H1 (cell line): ENCODE results near the gene GRIK1. TPM values are rescaled to one million over a fixed set of nuclear protein-coding genes. Genes with fewer than 3 reads are reported as not detected.

Experiments
- CTCF ChIA-PET: fragments of 300-600 bp; sonication (Branson Sonifier 250); formaldehyde crosslinking; loops from one replicate; lab custom pipeline; 2021; ENCODE audit not compliant: partially characterized antibody; lab: Charles Lee
- POLR2A ChIA-PET: fragments of 300-600 bp; sonication (Branson Sonifier 250); formaldehyde crosslinking; loops from one replicate; lab custom pipeline; 2021; ENCODE audit warnings: inconsistent platforms; ENCODE audit not compliant: partially characterized antibody; lab: Charles Lee
- DNase-seq, 2 experiments: peaks; one replicate each; pipeline versions ENCODE4 v3.0.0 to v3.0.0-alpha.2; 2010 to 2022; ENCODE audit warnings: low spot score in 2 of 2, low read depth in 1 of 2, mixed read lengths in 1 of 2
- FAIRE-seq: peaks from 2 replicates; lab custom pipeline; 2011; peaks lifted over from hg19 to GRCh38; lab: Jason Lieb, UNC
- H2AFZ ChIP-seq: 2 replicates; pipeline ENCODE4 v1.8.1; 2012; ENCODE audit warnings: low read length, inconsistent platforms
- H2AK5ac ChIP-seq: 2 replicates; pipeline ENCODE4 v1.6.1; 2013; ENCODE audit warnings: low read depth, low read length
- H2BK120ac ChIP-seq: replicated peaks from 2 replicates; pipeline ENCODE3; 2013; ENCODE audit warnings: low read depth, low read length, inconsistent platforms
- H2BK12ac ChIP-seq: 2 replicates; pipeline ENCODE4 v1.6.1; 2013; ENCODE audit warnings: low read depth, low read length
- H2BK15ac ChIP-seq: 2 replicates; pipeline ENCODE4 v1.6.1; 2013; ENCODE audit warnings: low read length
- H2BK20ac ChIP-seq: 2 replicates; pipeline ENCODE4 v1.6.1; 2013; ENCODE audit warnings: low read length
- H2BK5ac ChIP-seq: 2 replicates; pipeline ENCODE4 v1.6.1; 2013; ENCODE audit warnings: low read depth, low read length
- H3K14ac ChIP-seq: 2 replicates; pipeline ENCODE4 v1.6.1; 2013; ENCODE audit warnings: inconsistent platforms; ENCODE audit not compliant: insufficient read length
- H3K18ac ChIP-seq: 2 replicates; pipeline ENCODE4 v1.6.1; 2013; ENCODE audit warnings: low read length; ENCODE audit errors: extremely low read depth
- H3K23ac ChIP-seq: 2 replicates; pipeline ENCODE4 v1.6.1; 2013; ENCODE audit warnings: inconsistent platforms; ENCODE audit not compliant: insufficient read length
- H3K23me2 ChIP-seq: 2 replicates; pipeline ENCODE4 v1.6.1; 2013; ENCODE audit warnings: low read depth, low read length
- H3K27ac ChIP-seq: 2 replicates; pipeline ENCODE4 v1.6.1; 2011; ENCODE audit warnings: low read depth, low read length, inconsistent platforms
- H3K27me3 ChIP-seq, 4 experiments: replicated peaks in 1 of 4; 1 replicate in 1 of 4; 2 replicates in 3 of 4; pipeline versions ENCODE4 v1.6.1 to v1.8.1; 2011 to 2013; ENCODE audit warnings: low read length in 3 of 4, mild to moderate bottlenecking in 3 of 4, inconsistent platforms in 2 of 4, mixed read lengths in 2 of 4, moderate library complexity in 1 of 4; ENCODE audit not compliant: control insufficient read depth in 3 of 4, insufficient read depth in 3 of 4; ENCODE audit errors: extremely low read depth in 1 of 4
- H3K36me3 ChIP-seq, 4 experiments: 2 replicates each; pipeline versions ENCODE4 v1.6.1 to v1.8.1; 2011 to 2013; ENCODE audit warnings: mild to moderate bottlenecking in 4 of 4, low read length in 3 of 4, moderate library complexity in 2 of 4, control low read depth in 1 of 4, inconsistent platforms in 1 of 4; ENCODE audit not compliant: insufficient read depth in 4 of 4, control insufficient read depth in 2 of 4
- H3K4ac ChIP-seq: replicated peaks from 2 replicates; pipeline ENCODE3; 2013; ENCODE audit warnings: low read length, low read depth, mixed read lengths, inconsistent platforms; ENCODE audit not compliant: insufficient read length
- H3K4me1 ChIP-seq, 4 experiments: replicated peaks in 1 of 4; 1 replicate in 1 of 4; 2 replicates in 3 of 4; pipeline versions ENCODE4 v1.6.1 to v1.8.1; 2011 to 2013; ENCODE audit warnings: low read length in 3 of 4, inconsistent platforms in 2 of 4, mixed read lengths in 1 of 4; ENCODE audit not compliant: insufficient read depth in 4 of 4, control insufficient read depth in 3 of 4
- H3K4me2 ChIP-seq, 2 experiments: 2 replicates each; pipeline versions ENCODE4 v1.6.1 to v1.8.1; 2011 to 2013; ENCODE audit warnings: low read depth in 2 of 2, low read length in 2 of 2, control low read depth in 1 of 2, inconsistent platforms in 1 of 2, mild to moderate bottlenecking in 1 of 2; ENCODE audit not compliant: insufficient read depth in 1 of 2
- H3K4me3 ChIP-seq, 4 experiments: fragments of 200-600, 300-600 bp in 1 of 4; sonication (generic), shearing (Covaris generic), sonication (Bioruptor Twin) in 1 of 4; 2 replicates each; pipeline versions ENCODE4 v1.5.1 to v1.8.1; 2011 to 2016; ENCODE audit warnings: low read length in 4 of 4, low read depth in 3 of 4, control low read depth in 2 of 4, inconsistent platforms in 2 of 4, mild to moderate bottlenecking in 2 of 4, mixed read lengths in 1 of 4, moderate library complexity in 1 of 4; ENCODE audit not compliant: insufficient read depth in 2 of 4; ENCODE audit errors: extremely low read depth in 1 of 4
- H3K56ac ChIP-seq: replicated peaks from 2 replicates; pipeline ENCODE3; 2013; ENCODE audit warnings: low read depth, mild to moderate bottlenecking, mixed read lengths, low read length, inconsistent platforms; ENCODE audit not compliant: insufficient read length
- H3K79me1 ChIP-seq: 2 replicates; pipeline ENCODE4 v1.6.1; 2013; ENCODE audit warnings: low read depth, low read length, control low read depth
- H3K79me2 ChIP-seq, 2 experiments: 2 replicates each; pipeline versions ENCODE4 v1.6.1 to v1.8.1; 2012 to 2013; ENCODE audit warnings: low read length in 2 of 2, mild to moderate bottlenecking in 2 of 2, inconsistent platforms in 1 of 2; ENCODE audit not compliant: insufficient read depth in 2 of 2, control insufficient read depth in 1 of 2
- H3K9ac ChIP-seq, 4 experiments: replicated peaks in 1 of 4; 1 replicate in 1 of 4; 2 replicates in 3 of 4; pipeline versions ENCODE4 v1.6.1 to v1.8.1; 2011 to 2013; ENCODE audit warnings: low read depth in 3 of 4, low read length in 3 of 4, control low read depth in 2 of 4, mild to moderate bottlenecking in 2 of 4, moderate library complexity in 2 of 4, inconsistent platforms in 1 of 4; ENCODE audit errors: extremely low read depth in 1 of 4
- H3K9me3 ChIP-seq, 2 experiments: 2 replicates each; pipeline versions ENCODE4 v1.6.1 to v1.8.1; 2012 to 2013; ENCODE audit warnings: mild to moderate bottlenecking in 2 of 2, moderate library complexity in 2 of 2, control low read depth in 1 of 2, inconsistent platforms in 1 of 2, low read depth in 1 of 2, low read length in 1 of 2, mixed read lengths in 1 of 2; ENCODE audit not compliant: insufficient read depth in 2 of 2
- H4K20me1 ChIP-seq, 2 experiments: replicated peaks in 1 of 2; 2 replicates each; pipeline versions ENCODE3 to v1.8.1; 2011 to 2013; ENCODE audit warnings: inconsistent platforms in 2 of 2, low read length in 2 of 2, mild to moderate bottlenecking in 1 of 2; ENCODE audit not compliant: insufficient read depth in 2 of 2, control insufficient read depth in 1 of 2
- H4K5ac ChIP-seq: 2 replicates; pipeline ENCODE4 v1.6.1; 2013; ENCODE audit warnings: low read length, low read depth, mixed read lengths, inconsistent platforms; ENCODE audit not compliant: insufficient read length
- H4K8ac ChIP-seq: 2 replicates; pipeline ENCODE4 v1.8.0; 2013; ENCODE audit warnings: mild to moderate bottlenecking, moderate library complexity, low read length, inconsistent platforms; ENCODE audit not compliant: insufficient read depth; ENCODE audit errors: extremely low read depth
- H4K91ac ChIP-seq: replicated peaks from 2 replicates; pipeline ENCODE3; 2013; ENCODE audit warnings: low read length, mixed read lengths, inconsistent platforms; ENCODE audit not compliant: insufficient read length
- HDAC2 ChIP-seq, 2 experiments: fragments of 300-600 bp in 1 of 2; sonication (generic) in 1 of 2; IDR thresholded peaks; 2 replicates each; pipeline ENCODE4 v1.6.1; 2011 to 2012; ENCODE audit warnings: low read depth in 2 of 2, low read length in 2 of 2, mild to moderate bottlenecking in 2 of 2, moderate library complexity in 2 of 2, borderline replicate concordance in 1 of 2, inconsistent platforms in 1 of 2
- TAF1 ChIP-seq: IDR thresholded peaks from 2 replicates; pipeline ENCODE4 v1.6.1; 2011; ENCODE audit warnings: mild to moderate bottlenecking, low read depth, low read length
- WGBS, 2 experiments: shearing (Covaris generic) in 1 of 2; methylation state at CpG; one replicate each; pipeline versions ENCODE4 v1.1.6 to v1.1.7; 2013 to 2015; ENCODE audit warnings: low lambda C conversion rate in 2 of 2, mixed read lengths in 2 of 2, inconsistent platforms in 1 of 2, low coverage in 1 of 2, missing lambda C conversion rate in 1 of 2; ENCODE audit not compliant: insufficient replicate concordance in 2 of 2, insufficient coverage in 1 of 2, insufficient read length in 1 of 2; ENCODE audit errors: extremely low coverage in 1 of 2, missing lambda C conversion rate in 1 of 2; 5-methylcytosine and 5-hydroxymethylcytosine counted together
- polyA plus RNA-seq, 7 experiments: library from polyadenylated mRNA; depleted of rRNA in 3 of 7; stranded (reverse) in 5 of 7; unstranded in 2 of 7; fragments of >200 nt in 5 of 7; fragments of 200-250 nt in 2 of 7; gene quantifications; 1 replicate in 5 of 7; 2 replicates in 1 of 7; 4 replicates in 1 of 7; pipeline versions ENCODE4 v1.2.1 to v1.2.3, GENCODE V29; 2011 to 2013; ENCODE audit warnings: missing spikeins in 2 of 7, mixed read lengths in 2 of 7
- total RNA-seq: library from RNA; stranded (reverse); fragmentation: NEBNext Ultra II Directional; extraction: Animal tissue kit (Norgen Biotek cat#: 25700); gene quantifications from 2 replicates; pipeline ENCODE4 v1.2.1, GENCODE V29; 2021
- TF ChIP-seq, protein P1 (sequence below): IDR thresholded peaks from 2 replicates; pipeline ENCODE4 v1.6.1; 2011; ENCODE audit warnings: low read depth, mild to moderate bottlenecking, low read length; ENCODE audit not compliant: insufficient read depth

Gene GRIK1
- total and polyA plus RNA-seq, 2 of the 8 experiments (the other 6 are each of a cell fraction or from before 2014, with no cell fraction given): 0.11 to 0.32 TPM

DNA sequence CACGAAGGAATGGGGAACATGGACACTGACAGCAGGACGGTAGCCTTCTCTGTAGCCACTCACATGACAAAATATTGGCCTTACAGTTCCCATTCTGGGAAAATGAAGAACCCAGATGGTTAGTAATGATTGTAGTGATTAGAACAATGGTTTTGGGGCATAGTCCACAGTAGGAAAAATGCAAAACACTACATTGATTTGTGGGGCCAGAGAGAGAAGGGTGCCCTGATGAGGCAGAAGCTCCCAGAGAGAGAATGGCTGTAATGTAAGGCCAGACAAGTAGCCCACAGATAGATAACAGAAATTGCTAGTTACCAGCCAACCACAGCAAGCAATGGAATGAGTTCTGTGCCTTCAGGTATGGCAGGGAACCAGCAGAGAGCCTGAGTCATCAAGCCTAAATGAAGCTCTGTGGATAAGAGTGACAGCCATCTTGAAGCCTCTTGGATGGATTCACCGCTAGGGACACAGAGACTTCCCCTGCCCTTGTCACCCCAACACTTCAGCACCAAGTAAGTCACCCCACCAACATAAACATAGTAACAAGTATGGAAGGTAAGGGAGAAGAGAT, 435.0 kb downstream of the GRIK1 start:
- Histone ChIP-seq H3K79me1 (no peaks in the 10 kb centered on the region), H3K79me2 (no peaks in the 10 kb centered on the region), H3K18ac (no peak overlapping the region), H3K23ac (no peak overlapping the region), H2BK15ac (no peak overlapping the region), H2BK5ac (no peak overlapping the region)
- TF ChIP-seq, protein P1, sequence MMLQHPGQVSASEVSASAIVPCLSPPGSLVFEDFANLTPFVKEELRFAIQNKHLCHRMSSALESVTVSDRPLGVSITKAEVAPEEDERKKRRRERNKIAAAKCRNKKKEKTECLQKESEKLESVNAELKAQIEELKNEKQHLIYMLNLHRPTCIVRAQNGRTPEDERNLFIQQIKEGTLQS: no peak
- TF ChIP-seq HDAC2 (IDR thresholded peaks at IDR 0.05; ENCODE audit: borderline replicate concordance in 1 of 2, low read depth in 2 of 2, low read length in 2 of 2) (no peak), TAF1 (no peak)
- TF ChIP-seq, all 59 proteins: peak for 0
- Histone ChIP-seq H3K27me3 (no peaks in the 10 kb centered on the region), H3K4ac (no peak overlapping the region), H3K27ac (no peak overlapping the region), H2BK20ac (no peak overlapping the region), H3K9ac (no peak overlapping the region), H3K36me3 (no peaks in the 10 kb centered on the region), H4K5ac (no peak overlapping the region), H2BK120ac (no peak overlapping the region), H3K4me1 (no peaks in the 10 kb centered on the region), H2BK12ac (no peak overlapping the region), H2AFZ (no peak overlapping the region), H3K4me3 (no peak overlapping the region), H2AK5ac (no peak overlapping the region), H4K91ac (no peak overlapping the region), H4K20me1 (no peaks in the 10 kb centered on the region), H3K4me2 (no peak overlapping the region), H3K9me3 (no peaks in the 10 kb centered on the region), H4K8ac (no peak overlapping the region), H3K56ac (no peak overlapping the region), H3K23me2 (no peaks in the 10 kb centered on the region), H3K14ac (no peak overlapping the region)
- FAIRE-seq: no peak
- no peak for DNase-seq
- POLR2A ChIA-PET: no interaction called here
- WGBS, 2 experiments: 59% methylated on average over 3 of the region's 3 CpGs; no CpG with 5 or more reads in 1 of the 2 experiments
- CTCF ChIA-PET: interaction anchor here (0.7 to 1.1 kb wide), 2 partner anchors 11 to 134 kb away, joined by 3 read pairs; no protein-coding TSS in a partner anchor
